MM.1S (cell line): ENCODE measurements around the gene FANCG.

ENCODE experiments used
- EZH2 ChIP-seq: fragments of 300-600 bp; sonication (generic); optimal IDR thresholded peaks from 2 replicates; pipeline ENCODE3; 2017; ENCODE audit warnings: low read depth, mild to moderate bottlenecking, antibody characterized with exemption, low read length, mixed read lengths
- TF ChIP-seq, protein P1 (sequence below): fragments of 300-600 bp; sonication (generic); IDR thresholded peaks from 2 replicates; pipeline ENCODE4 v1.5.1; 2016; ENCODE audit warnings: antibody characterized with exemption, low read length, mixed read lengths

- TF ChIP-seq EZH2: no peak
- TF ChIP-seq, protein P1, sequence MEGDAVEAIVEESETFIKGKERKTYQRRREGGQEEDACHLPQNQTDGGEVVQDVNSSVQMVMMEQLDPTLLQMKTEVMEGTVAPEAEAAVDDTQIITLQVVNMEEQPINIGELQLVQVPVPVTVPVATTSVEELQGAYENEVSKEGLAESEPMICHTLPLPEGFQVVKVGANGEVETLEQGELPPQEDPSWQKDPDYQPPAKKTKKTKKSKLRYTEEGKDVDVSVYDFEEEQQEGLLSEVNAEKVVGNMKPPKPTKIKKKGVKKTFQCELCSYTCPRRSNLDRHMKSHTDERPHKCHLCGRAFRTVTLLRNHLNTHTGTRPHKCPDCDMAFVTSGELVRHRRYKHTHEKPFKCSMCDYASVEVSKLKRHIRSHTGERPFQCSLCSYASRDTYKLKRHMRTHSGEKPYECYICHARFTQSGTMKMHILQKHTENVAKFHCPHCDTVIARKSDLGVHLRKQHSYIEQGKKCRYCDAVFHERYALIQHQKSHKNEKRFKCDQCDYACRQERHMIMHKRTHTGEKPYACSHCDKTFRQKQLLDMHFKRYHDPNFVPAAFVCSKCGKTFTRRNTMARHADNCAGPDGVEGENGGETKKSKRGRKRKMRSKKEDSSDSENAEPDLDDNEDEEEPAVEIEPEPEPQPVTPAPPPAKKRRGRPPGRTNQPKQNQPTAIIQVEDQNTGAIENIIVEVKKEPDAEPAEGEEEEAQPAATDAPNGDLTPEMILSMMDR: no peak
Observed at GRCh38 chr9:35103660-35104191, 24.0 kb upstream of the FANCG start.
